HEK293 (cell line): ENCODE data around the gene AUH.

Experiments used
- CTCF ChIA-PET: fragments of 350-600 bp; formaldehyde crosslinking; extraction: SDS; loops from one replicate; lab custom pipeline; 2021; ENCODE audit warnings: antibody characterized with exemption; lab: Yijun Ruan, JAX
- POLR2A ChIA-PET: fragments of 300-600 bp; formaldehyde crosslinking; extraction: SDS; loops from one replicate; lab custom pipeline; 2020; ENCODE audit warnings: antibody characterized with exemption, inconsistent platforms; lab: Yijun Ruan, JAX
- H3K27ac ChIP-seq: fragments of 200-500 bp; sonication (Bioruptor generic); 2 replicates; pipeline ENCODE4 v1.5.1; 2014; ENCODE audit warnings: low read depth, low read length, control low read depth, inconsistent platforms; ENCODE audit errors: extremely low read depth
- H3K36me3 ChIP-seq, 2 experiments: fragments of 200-500 bp in 1 of 2; sonication (Bioruptor generic) in 1 of 2; 1 replicate in 1 of 2; 2 replicates in 1 of 2; pipeline ENCODE4 v1.5.1; 2014 to 2017; ENCODE audit warnings: inconsistent platforms in 2 of 2, low read length in 2 of 2; ENCODE audit not compliant: control insufficient read depth in 2 of 2, insufficient read depth in 1 of 2
- H3K4me1 ChIP-seq: fragments of 200-500 bp; sonication (Bioruptor generic); 2 replicates; pipeline ENCODE4 v1.5.1; 2014; ENCODE audit warnings: mild to moderate bottlenecking, low read length, inconsistent platforms; ENCODE audit not compliant: control insufficient read depth, insufficient read depth
- H3K4me3 ChIP-seq: 2 replicates; pipeline ENCODE4 v1.5.1; 2011; ENCODE audit warnings: low read depth, mild to moderate bottlenecking, control low read depth, low read length, moderate library complexity
- H3K9me3 ChIP-seq: fragments of 200-500 bp; sonication (Bioruptor generic); 2 replicates; pipeline ENCODE4 v1.5.1; 2014; ENCODE audit warnings: low read depth, low read length, inconsistent platforms; ENCODE audit not compliant: control insufficient read depth, insufficient read depth
- PATZ1 ChIP-seq: fragments of 450-650 bp; formaldehyde crosslinking; IDR thresholded peaks from 2 replicates; pipeline ENCODE4 v1.5.1; 2016; ENCODE audit warnings: missing biosample characterization, missing genetic modification characterization
- PRDM10 ChIP-seq: fragments of 450-650 bp; formaldehyde crosslinking; IDR thresholded peaks from 2 replicates; pipeline ENCODE4 v1.5.1; 2016; ENCODE audit warnings: missing biosample characterization, missing genetic modification characterization
- REPIN1 ChIP-seq: fragments of 450-650 bp; formaldehyde crosslinking; IDR thresholded peaks from 2 replicates; pipeline ENCODE4 v1.5.1; 2017; ENCODE audit warnings: missing biosample characterization, missing genetic modification characterization, low read depth
- SALL2 ChIP-seq: fragments of 450-650 bp; formaldehyde crosslinking; IDR thresholded peaks from 2 replicates; pipeline ENCODE4 v1.5.0; 2017; ENCODE audit warnings: missing biosample characterization, mild to moderate bottlenecking, missing genetic modification characterization, borderline replicate concordance
- ZBTB20 ChIP-seq: fragments of 450-650 bp; formaldehyde crosslinking; IDR thresholded peaks from 2 replicates; pipeline ENCODE4 v1.5.1; 2016; ENCODE audit warnings: missing biosample characterization, missing genetic modification characterization
- ZBTB49 ChIP-seq: fragments of 450-650 bp; formaldehyde crosslinking; IDR thresholded peaks from 2 replicates; pipeline ENCODE4 v1.5.1; 2016; ENCODE audit warnings: missing biosample characterization, missing genetic modification characterization, low read depth
- ZNF211 ChIP-seq: fragments of 450-650 bp; formaldehyde crosslinking; IDR thresholded peaks from 2 replicates; pipeline ENCODE4 v1.5.1; 2016; ENCODE audit warnings: low read depth, missing biosample characterization, missing genetic modification characterization
- ZNF248 ChIP-seq: fragments of 450-650 bp; formaldehyde crosslinking; IDR thresholded peaks from 2 replicates; pipeline ENCODE4 v1.5.1; 2017; ENCODE audit warnings: missing biosample characterization, missing genetic modification characterization
- ZNF354C ChIP-seq: fragments of 450-650 bp; formaldehyde crosslinking; IDR thresholded peaks from 2 replicates; pipeline ENCODE4 v1.5.1; 2016; ENCODE audit warnings: missing biosample characterization, missing genetic modification characterization, low read depth, borderline replicate concordance
- ZNF433 ChIP-seq: fragments of 450-650 bp; formaldehyde crosslinking; IDR thresholded peaks from 2 replicates; pipeline ENCODE4 v1.5.1; 2016; ENCODE audit warnings: missing biosample characterization, missing genetic modification characterization, low read depth
- ZNF629 ChIP-seq: fragments of 450-650 bp; formaldehyde crosslinking; IDR thresholded peaks from 2 replicates; pipeline ENCODE4 v1.5.1; 2017; ENCODE audit warnings: missing biosample characterization, missing genetic modification characterization
- ZNF664 ChIP-seq: fragments of 450-650 bp; formaldehyde crosslinking; IDR thresholded peaks from 2 replicates; pipeline ENCODE4 v1.5.1; 2016; ENCODE audit warnings: missing biosample characterization, missing genetic modification characterization
- ZNF792 ChIP-seq: fragments of 450-650 bp; formaldehyde crosslinking; IDR thresholded peaks from 2 replicates; pipeline ENCODE4 v1.5.1; 2016; ENCODE audit warnings: missing biosample characterization, missing genetic modification characterization
- ZSCAN23 ChIP-seq: fragments of 450-650 bp; formaldehyde crosslinking; IDR thresholded peaks from 2 replicates; pipeline ENCODE4 v1.5.1; 2016; ENCODE audit warnings: missing biosample characterization, missing genetic modification characterization

Gene AUH

GRCh38 chr9:91403665-91404543 lies 42.2 kb upstream of the AUH start (continued):
- TF ChIP-seq ZBTB49 (tag by site-specific recombination) (no peak), ZNF664 (no peak), SALL2 (no peak), ZNF211 (tag by site-specific recombination) (no peak), ZNF354C (tag by site-specific recombination) (no peak), PRDM10 (tag by site-specific recombination) (no peak), REPIN1 (tag by site-specific recombination) (no peak)

GRCh38 chr9:91398926-91399325 lies 37.2 kb upstream of the AUH start:
- TF ChIP-seq ZNF792 (no peak), ZNF433 (tag by site-specific recombination) (no peak), ZSCAN23 (no peak), PATZ1 (tag by site-specific recombination) (no peak), ZNF629 (tag by site-specific recombination) (no peak), ZBTB20 (tag by site-specific recombination) (no peak), ZNF248 (tag by site-specific recombination) (no peak)
- no peaks in the 10 kb centered on the region for H3K4me1 ChIP-seq

More at GRCh38 chr9:91398926-91399325, 37.2 kb upstream of the AUH start:
- Histone ChIP-seq H3K36me3 (no peaks in the 10 kb centered on the region), H3K27ac (no peak overlapping the region), H3K4me3 (no peak overlapping the region), H3K9me3 (no peaks in the 10 kb centered on the region)
- CTCF ChIA-PET: interaction anchor here (0.6 to 1.1 kb wide), 3 partner anchors 26 to 483 kb away, joined by 3 to 5 read pairs (median 3); no protein-coding TSS in a partner anchor
- POLR2A ChIA-PET: no interaction called here
